IMR-90 (cell line): Measurements from ENCODE around the gene STARD8. TPM values are rescaled to one million over a fixed set of nuclear protein-coding genes. Genes with fewer than 3 reads are reported as not detected.

ENCODE experiments used
- microRNA-seq, 2 experiments: library from miRNA; stranded (forward) in 1 of 2; unstranded in 1 of 2; fragments of 10-50 nt in 1 of 2; fragments of <30 nt in 1 of 2; gene quantifications in 1 of 2; microRNA quantifications in 1 of 2; one replicate each; pipeline versions ENCODE3 to v1.1.0; 2013 to 2020; ENCODE audit not compliant: insufficient read depth in 1 of 2, insufficient read length in 1 of 2, unreplicated experiment in 1 of 2
- polyA plus RNA-seq, 3 experiments: library from polyadenylated mRNA; depleted of rRNA; stranded (reverse); fragments of >200 nt; gene quantifications; 2 replicates each; pipeline ENCODE4 v1.2.3, GENCODE V29; 2012; ENCODE audit warnings: low replicate concordance in 1 of 3
- small RNA-seq, 5 experiments: library from RNA; depleted of rRNA; stranded (forward); fragments of <200 nt; gene quantifications; one replicate each; pipeline ENCODE3, GENCODE V24; 2012
- total RNA-seq: library from RNA; depleted of rRNA; stranded (reverse); fragments of >200 nt; gene quantifications from 2 replicates; pipeline ENCODE4 v1.2.3, GENCODE V29; 2012; rRNA removed

STARD8 gene
- total and polyA plus RNA-seq, 2 of the 4 experiments (the other 2 are of a cell fraction): 1.6 to 2.3 TPM

Small RNA genes lying within 50 kb of the gene (microRNA-seq; reads per million reads assigned to microRNA genes)
- gene COX6CP12 (ENCODE audit: insufficient read depth, insufficient read length): not detected

Small RNA genes lying within 50 kb of the gene (small RNA-seq; reads per million reads assigned to genes)
- gene COX6CP12: 0 reads per million in 5 experiments

Other genes with a start within 250 kb of the STARD8 start
- 12.5 and 13.1 TPM in 2 replicates for gene OPHN1, start 214.2 kb upstream of the STARD8 start, total RNA-seq
- gene OPHN1, start 214.2 kb upstream of the STARD8 start, polyA plus RNA-seq (2012; rRNA removed): 4.0 and 4.5 TPM in 2 replicates
- 22.4 and 30.8 TPM in 2 replicates for gene YIPF6, start 148.6 kb upstream of the STARD8 start, total RNA-seq
- gene YIPF6, start 148.6 kb upstream of the STARD8 start, polyA plus RNA-seq (2012; rRNA removed): 9.7 TPM in 2 replicates
- gene EFNB1, start 181.4 kb downstream of the STARD8 start, total RNA-seq: 17.8 and 17.9 TPM in 2 replicates
- gene EFNB1, start 181.4 kb downstream of the STARD8 start, polyA plus RNA-seq (2012; rRNA removed): 26.8 and 28.9 TPM in 2 replicates